B cell (primary cell): ENCODE results near the gene MAL. TPM values are rescaled to one million over a fixed set of nuclear protein-coding genes. Genes with fewer than 3 reads are reported as not detected.

ENCODE experiments used
- ATAC-seq: fragments of 200-7000 bp; cut with Tn5 transposase; one replicate; pipeline ENCODE4 v1.10.0; 2021; ENCODE audit warnings: low read depth, mild to moderate bottlenecking, moderate number of reproducible peaks, moderate library complexity
- CTCF ChIA-PET: fragments of 350-600 bp; sonication (Branson Sonifier 250); formaldehyde crosslinking; loops from one replicate; lab custom pipeline; 2021; ENCODE audit warnings: antibody characterized with exemption, inconsistent platforms; lab: Charles Lee
- POLR2A ChIA-PET: fragments of 350-600 bp; sonication (Branson Sonifier 250); formaldehyde crosslinking; loops from one replicate; lab custom pipeline; 2021; ENCODE audit warnings: antibody characterized with exemption; lab: Charles Lee
- DNase-seq: peaks from one replicate; pipeline ENCODE4 v3.0.0; 2013
- H2AFZ ChIP-seq: 2 replicates; pipeline ENCODE4 v1.6.1; 2012; ENCODE audit warnings: mild to moderate bottlenecking, low read depth, low read length; ENCODE audit not compliant: insufficient read depth, poor library complexity, severe bottlenecking
- H3K27ac ChIP-seq, 2 donors: 1 replicate in 1 of 2; 2 replicates in 1 of 2; pipeline ENCODE4 v1.5.1; 2012 to 2013; ENCODE audit warnings: low read length in 2 of 2, mild to moderate bottlenecking in 2 of 2, moderate library complexity in 1 of 2
- H3K27me3 ChIP-seq, 4 experiments: fragments of 200-600 bp in 1 of 4; sonication (generic) in 1 of 4; replicated peaks in 1 of 4; 1 replicate in 2 of 4; 2 replicates in 2 of 4; pipeline versions ENCODE4 v1.6.1 to v1.7.0; 2013 to 2016; ENCODE audit warnings: low read length in 3 of 4, mild to moderate bottlenecking in 2 of 4, mixed read lengths in 1 of 4, moderate library complexity in 1 of 4; ENCODE audit not compliant: insufficient read depth in 4 of 4, control insufficient read depth in 3 of 4; ENCODE audit errors: control extremely low read depth in 1 of 4
- H3K36me3 ChIP-seq, 2 experiments: replicated peaks in 1 of 2; 1 replicate in 1 of 2; 2 replicates in 1 of 2; pipeline versions ENCODE4 v1.6.1 to v1.7.1; 2013; ENCODE audit warnings: low read length in 1 of 2; ENCODE audit not compliant: insufficient read depth in 2 of 2, control insufficient read depth in 1 of 2; ENCODE audit errors: control extremely low read depth in 1 of 2, extremely low read depth in 1 of 2
- H3K4me1 ChIP-seq, 2 donors: fragments of 200-600 bp in 1 of 2; sonication (generic) in 1 of 2; 1 replicate in 1 of 2; 2 replicates in 1 of 2; pipeline versions ENCODE4 v1.5.1 to v1.6.1; 2013 to 2017; ENCODE audit warnings: low read length in 2 of 2; ENCODE audit not compliant: control insufficient read depth in 2 of 2, insufficient read depth in 2 of 2
- H3K4me2 ChIP-seq: replicated peaks from 2 replicates; pipeline ENCODE3; 2012; ENCODE audit warnings: mild to moderate bottlenecking, low read depth, low read length; ENCODE audit not compliant: poor library complexity, severe bottlenecking
- H3K4me3 ChIP-seq, 5 experiments: fragments of 200-600 bp in 1 of 5; sonication (generic) in 1 of 5; 1 replicate in 3 of 5; 2 replicates in 2 of 5; pipeline versions ENCODE4 v1.5.1 to v1.7.0; 2011 to 2016; ENCODE audit warnings: low read length in 4 of 5, mild to moderate bottlenecking in 4 of 5, low read depth in 2 of 5, control low read depth in 1 of 5, moderate library complexity in 1 of 5; ENCODE audit not compliant: insufficient read depth in 1 of 5; ENCODE audit errors: control extremely low read depth in 1 of 5, extremely low read depth in 1 of 5
- H3K79me2 ChIP-seq: fragments of 200-600 bp; sonication (generic); one replicate; pipeline ENCODE4 v1.6.0; 2016; ENCODE audit warnings: low read length; ENCODE audit not compliant: control insufficient read depth, insufficient read depth
- H3K9ac ChIP-seq: fragments of 200-600 bp; sonication (generic); 2 replicates; pipeline ENCODE4 v1.6.1; 2017; ENCODE audit warnings: mild to moderate bottlenecking, low read length, moderate library complexity
- H3K9me3 ChIP-seq, 3 donors: one replicate each; pipeline versions ENCODE4 v1.6.1 to v1.7.1; 2013; ENCODE audit warnings: low read length in 2 of 3; ENCODE audit not compliant: control insufficient read depth in 2 of 3, insufficient read depth in 1 of 3; ENCODE audit errors: control extremely low read depth in 1 of 3
- H4K20me1 ChIP-seq: 2 replicates; pipeline ENCODE4 v1.6.0; 2012; ENCODE audit warnings: mild to moderate bottlenecking, low read length; ENCODE audit not compliant: insufficient read depth, control insufficient read depth, poor library complexity, severe bottlenecking
- H3K27ac Mint-ChIP-seq: one replicate; pipeline ENCODE4 v1.8.0; 2021; ENCODE audit warnings: mixed read lengths
- H3K27me3 Mint-ChIP-seq: one replicate; pipeline ENCODE4 v1.8.0; 2021; ENCODE audit warnings: mixed read lengths
- H3K4me1 Mint-ChIP-seq: one replicate; pipeline ENCODE4 v1.8.0; 2021; ENCODE audit warnings: mixed read lengths
- H3K4me3 Mint-ChIP-seq: one replicate; pipeline ENCODE4 v1.8.0; 2021; ENCODE audit warnings: mixed read lengths
- H3K9me3 Mint-ChIP-seq: one replicate; pipeline ENCODE4 v1.8.0; 2022; ENCODE audit warnings: mixed read lengths; ENCODE audit not compliant: insufficient read depth
- EZH2 ChIP-seq: IDR thresholded peaks from 2 replicates; pipeline ENCODE4 v1.6.1; 2012; ENCODE audit warnings: borderline replicate concordance, low read depth, mild to moderate bottlenecking, moderate library complexity, low read length; ENCODE audit not compliant: insufficient read depth, poor library complexity, severe bottlenecking
- WGBS: methylation state at CpG from one replicate; pipeline ENCODE4 v1.1.5; 2013; ENCODE audit warnings: missing lambda C conversion rate; ENCODE audit not compliant: insufficient coverage; 5-methylcytosine and 5-hydroxymethylcytosine counted together
- intact Hi-C: fragments of 100-400 bp; cut with micrococcal nuclease; formaldehyde crosslinking; loops from one replicate; pipeline ENCODE4 v1.10.0; 2022
- polyA plus RNA-seq: library from polyadenylated mRNA; depleted of rRNA; stranded (reverse); fragments of >200 nt; gene quantifications from 2 replicates; pipeline ENCODE4 v1.2.3, GENCODE V29; 2012
- total RNA-seq, 2 donors: library from RNA; stranded (reverse); fragments of 120-200 nt in 1 of 2; gene quantifications; 1 replicate in 1 of 2; 2 replicates in 1 of 2; pipeline versions ENCODE4 v1.2.3 to v1.2.4, GENCODE V29; 2013 to 2022
- TF ChIP-seq, protein P1 (sequence below): fragments of 200-600 bp; IDR thresholded peaks from one replicate; pipeline ENCODE4 v1.8.0; 2022; ENCODE audit warnings: antibody characterized with exemption, mild to moderate bottlenecking

The MAL gene
- total and polyA plus RNA-seq, 2 donors (not counting 1 experiment from before 2014, with no cell fraction given), result 0.74 to 3.0 TPM

DNA sequence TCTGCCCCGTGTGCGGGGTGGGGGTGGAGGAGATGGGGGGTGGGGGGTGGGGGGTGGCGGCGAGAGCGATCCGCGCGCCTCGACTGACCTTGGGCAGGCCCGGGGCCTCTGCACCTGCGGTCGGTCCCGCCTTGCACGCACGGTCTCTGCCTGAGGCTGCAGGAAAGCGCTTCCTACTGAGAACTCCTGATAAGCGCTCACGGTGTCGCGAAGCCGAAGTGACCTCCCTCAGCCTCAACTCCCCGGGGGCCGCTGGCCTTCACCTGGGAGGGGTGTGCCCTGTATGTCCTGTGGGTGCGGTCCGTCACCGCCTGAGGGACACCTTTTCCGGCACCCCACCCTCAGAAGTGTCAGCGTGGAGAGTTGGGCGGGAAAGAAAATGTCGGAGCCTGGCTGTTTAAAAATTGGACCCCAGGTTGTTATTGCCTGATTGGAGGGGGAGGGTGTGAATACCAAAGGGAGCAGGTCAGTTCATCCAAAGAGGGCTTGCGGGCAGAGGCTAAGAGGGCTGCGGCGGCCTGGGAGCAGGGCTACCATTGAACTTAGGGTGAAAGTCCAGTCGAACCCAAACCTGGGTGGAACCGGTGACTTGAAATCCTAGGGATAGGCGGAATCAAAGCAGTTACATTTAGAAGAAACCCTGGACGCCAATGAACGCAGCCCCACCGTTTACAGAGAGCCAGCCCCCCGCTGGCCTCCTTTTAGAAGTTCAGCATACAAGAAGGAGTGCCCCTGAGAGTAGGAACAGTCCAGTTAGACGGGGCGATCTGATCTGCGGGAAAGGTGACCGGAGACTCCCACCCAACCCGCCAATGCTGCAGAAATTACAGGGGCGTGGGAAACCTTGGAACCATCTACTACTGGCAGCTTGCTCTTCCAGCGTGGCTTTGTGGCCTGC, 1.2 kb downstream of the MAL start:
- peak overlapping the region; percentile 41 for H3K4me3 Mint-ChIP-seq

DNA sequence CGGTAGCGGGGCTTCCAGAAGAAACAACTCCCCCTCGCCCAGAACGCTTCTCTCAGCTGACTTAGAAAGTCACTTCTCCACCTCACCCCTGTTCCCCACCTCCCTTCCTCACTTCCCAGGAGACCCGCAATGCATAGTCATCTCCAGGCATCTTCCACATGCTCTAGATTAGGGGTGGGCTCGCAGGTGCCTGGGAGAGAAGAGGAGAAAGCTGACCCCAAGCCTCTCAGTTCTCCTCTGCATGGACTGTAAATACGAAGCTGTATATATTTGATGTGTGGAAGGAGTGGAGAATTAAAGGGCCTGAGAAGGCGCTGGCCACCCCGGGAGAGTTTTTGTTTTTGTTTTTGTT, 1.8 kb downstream of the MAL start:
- Histone ChIP-seq H3K79me2 (no peaks in the 10 kb centered on the region), H3K27ac (no peak overlapping the region), H3K4me3 (no peak overlapping the region), H3K36me3 (no peaks in the 10 kb centered on the region), H4K20me1 (no peaks in the 10 kb centered on the region), H3K9me3 (peaks cover 0 to 2% (median 0%) of the 10 kb centered on the region in 3 donors), H3K4me2 (no peak overlapping the region), H2AFZ (no peak overlapping the region), H3K27me3 (peaks cover 0 to 45% (median 19%) of the 10 kb centered on the region in 4 experiments), H3K4me1 (peaks cover 9 to 15% of the 10 kb centered on the region in 2 donors), H3K9ac (no peak overlapping the region)
- CTCF ChIA-PET, result no interaction called here
- TF ChIP-seq, protein P1, sequence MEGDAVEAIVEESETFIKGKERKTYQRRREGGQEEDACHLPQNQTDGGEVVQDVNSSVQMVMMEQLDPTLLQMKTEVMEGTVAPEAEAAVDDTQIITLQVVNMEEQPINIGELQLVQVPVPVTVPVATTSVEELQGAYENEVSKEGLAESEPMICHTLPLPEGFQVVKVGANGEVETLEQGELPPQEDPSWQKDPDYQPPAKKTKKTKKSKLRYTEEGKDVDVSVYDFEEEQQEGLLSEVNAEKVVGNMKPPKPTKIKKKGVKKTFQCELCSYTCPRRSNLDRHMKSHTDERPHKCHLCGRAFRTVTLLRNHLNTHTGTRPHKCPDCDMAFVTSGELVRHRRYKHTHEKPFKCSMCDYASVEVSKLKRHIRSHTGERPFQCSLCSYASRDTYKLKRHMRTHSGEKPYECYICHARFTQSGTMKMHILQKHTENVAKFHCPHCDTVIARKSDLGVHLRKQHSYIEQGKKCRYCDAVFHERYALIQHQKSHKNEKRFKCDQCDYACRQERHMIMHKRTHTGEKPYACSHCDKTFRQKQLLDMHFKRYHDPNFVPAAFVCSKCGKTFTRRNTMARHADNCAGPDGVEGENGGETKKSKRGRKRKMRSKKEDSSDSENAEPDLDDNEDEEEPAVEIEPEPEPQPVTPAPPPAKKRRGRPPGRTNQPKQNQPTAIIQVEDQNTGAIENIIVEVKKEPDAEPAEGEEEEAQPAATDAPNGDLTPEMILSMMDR, result no peak
- TF ChIP-seq EZH2, result no peak
- no peak for ATAC-seq
- intact Hi-C loops, result no loop called here
- Mint-ChIP-seq H3K4me3 (no peak overlapping the region), H3K4me1 (peaks cover 5% of the 10 kb centered on the region), H3K9me3 (no peaks in the 10 kb centered on the region), H3K27me3 (peaks cover 57% of the 10 kb centered on the region), H3K27ac (no peak overlapping the region)
- DNase-seq, result no peak
- POLR2A ChIA-PET, result no interaction called here
- 74% methylated on average over 6 of the region's 9 CpGs for WGBS

More for the DNA sequence above, 1.2 kb downstream of the MAL start:
- Histone ChIP-seq H3K36me3 (no peaks in the 10 kb centered on the region), H3K9ac (no peak overlapping the region), H4K20me1 (no peaks in the 10 kb centered on the region), H2AFZ (no peak overlapping the region), H3K4me1 (peaks cover 9 to 15% of the 10 kb centered on the region in 2 donors), H3K9me3 (peaks cover 0 to 9% (median 0%) of the 10 kb centered on the region in 3 donors), H3K27me3 (peaks cover 0 to 46% (median 19%) of the 10 kb centered on the region in 4 experiments), H3K4me2 (no peak overlapping the region), H3K27ac (no peak overlapping the region), H3K4me3 (peak overlapping the region in 1 of 5 experiments; percentile 32), H3K79me2 (no peaks in the 10 kb centered on the region)
- intact Hi-C loops, result no loop called here
- DNase-seq (no peak), ATAC-seq (no peak)
- H3K9me3 Mint-ChIP-seq, result no peaks in the 10 kb centered on the region
- TF ChIP-seq, protein P1, result no peak
- no peak for TF ChIP-seq EZH2
- ChIA-PET POLR2A (no interaction called here), CTCF (no interaction called here)
- H3K4me1 Mint-ChIP-seq, result peaks cover 5% of the 10 kb centered on the region
- no peak overlapping the region for H3K27ac Mint-ChIP-seq
- 18% methylated on average over 35 of the region's 47 CpGs for WGBS
- H3K27me3 Mint-ChIP-seq, result peaks cover 60% of the 10 kb centered on the region
